Keratinocyte (primary cell): Measurements from ENCODE around the gene FAM184B. TPM values are rescaled to one million over a fixed set of nuclear protein-coding genes. Genes with fewer than 3 reads are reported as not detected.

Source experiments
- DNase-seq: peaks from one replicate; pipeline ENCODE4 v3.0.0-alpha.2; 2011; ENCODE audit warnings: low read depth, missing footprints, low spot score
- FAIRE-seq: peaks from 2 replicates; lab custom pipeline; 2011; peaks lifted over from hg19 to GRCh38; lab: Jason Lieb, UNC
- H2AFZ ChIP-seq: 2 replicates; pipeline ENCODE4 v1.6.0; 2012; ENCODE audit warnings: low read length, control low read depth, inconsistent platforms; ENCODE audit not compliant: control insufficient read depth
- H3K27ac ChIP-seq: 2 replicates; pipeline ENCODE4 v1.5.1; 2011; ENCODE audit warnings: low read length; ENCODE audit not compliant: control insufficient read depth, insufficient read depth
- H3K27me3 ChIP-seq: 3 replicates; pipeline ENCODE4 v1.6.0; 2011; ENCODE audit warnings: low read length; ENCODE audit not compliant: control insufficient read depth, insufficient read depth; ENCODE audit errors: extremely low read depth
- H3K36me3 ChIP-seq, 2 experiments: 2 replicates in 1 of 2; 3 replicates in 1 of 2; pipeline ENCODE4 v1.5.1; 2011; ENCODE audit warnings: low read length in 2 of 2, mild to moderate bottlenecking in 1 of 2; ENCODE audit not compliant: control insufficient read depth in 2 of 2, insufficient read depth in 2 of 2; ENCODE audit errors: extremely low read depth in 1 of 2
- H3K4me1 ChIP-seq: 3 replicates; pipeline ENCODE4 v1.5.1; 2011; ENCODE audit warnings: low read length; ENCODE audit not compliant: control insufficient read depth, insufficient read depth; ENCODE audit errors: extremely low read depth
- H3K4me2 ChIP-seq: 3 replicates; pipeline ENCODE4 v1.6.0; 2011; ENCODE audit warnings: low read depth, low read length; ENCODE audit not compliant: control insufficient read depth, insufficient read depth; ENCODE audit errors: extremely low read depth
- H3K4me3 ChIP-seq, 3 experiments: fragments of 200-600 bp in 1 of 3; sonication (generic) in 1 of 3; 2 replicates in 2 of 3; 3 replicates in 1 of 3; pipeline ENCODE4 v1.5.1; 2011 to 2016; ENCODE audit warnings: low read length in 3 of 3, mild to moderate bottlenecking in 3 of 3, control low read depth in 2 of 3, inconsistent platforms in 1 of 3, low read depth in 1 of 3, mixed read lengths in 1 of 3, mixed run types in 1 of 3, moderate library complexity in 1 of 3; ENCODE audit not compliant: control insufficient read depth in 2 of 3, insufficient read depth in 2 of 3; ENCODE audit errors: extremely low read depth in 1 of 3
- H3K79me2 ChIP-seq: 2 replicates; pipeline ENCODE4 v1.6.0; 2012; ENCODE audit warnings: low read length; ENCODE audit not compliant: control insufficient read depth, insufficient read depth
- H3K9ac ChIP-seq: 3 replicates; pipeline ENCODE4 v1.6.0; 2011; ENCODE audit warnings: low read length; ENCODE audit not compliant: control insufficient read depth, insufficient read depth; ENCODE audit errors: extremely low read depth
- H3K9me1 ChIP-seq: 3 replicates; pipeline ENCODE4 v1.6.0; 2011; ENCODE audit warnings: low read length; ENCODE audit not compliant: control insufficient read depth, insufficient read depth; ENCODE audit errors: extremely low read depth
- H3K9me3 ChIP-seq: 2 replicates; pipeline ENCODE4 v1.5.1; 2012; ENCODE audit warnings: low read depth, low read length; ENCODE audit not compliant: control insufficient read depth
- H4K20me1 ChIP-seq: 3 replicates; pipeline ENCODE4 v1.6.0; 2011; ENCODE audit warnings: low read length; ENCODE audit not compliant: control insufficient read depth, insufficient read depth; ENCODE audit errors: extremely low read depth
- CTCF ChIP-seq, 3 experiments: IDR thresholded peaks in 1 of 3; conservative IDR thresholded peaks in 1 of 3; optimal IDR thresholded peaks in 1 of 3; 2 replicates in 2 of 3; 3 replicates in 1 of 3; pipeline versions ENCODE3 to v1.5.1; 2011; ENCODE audit warnings: low read length in 3 of 3, mild to moderate bottlenecking in 3 of 3, moderate library complexity in 2 of 3, control low read depth in 1 of 3, inconsistent platforms in 1 of 3; ENCODE audit not compliant: insufficient read depth in 2 of 3; ENCODE audit errors: extremely low read depth in 1 of 3
- EZH2 ChIP-seq: IDR thresholded peaks from one replicate; pipeline ENCODE4 v1.6.1; 2012; ENCODE audit warnings: inconsistent platforms, mild to moderate bottlenecking, low read length, moderate library complexity
- dilution Hi-C: fragments of 300-500 bp; cut with MboI; formaldehyde crosslinking; loops from one replicate; pipeline ENCODE4 v1.7.0; 2020; ENCODE audit warnings: low sequenced_read_pairs; ENCODE audit not compliant: extremely low pct_ligation_motif_present
- polyA plus RNA-seq, 5 experiments: library from polyadenylated mRNA; depleted of rRNA in 3 of 5; stranded (reverse) in 3 of 5; stranded (forward) in 1 of 5; unstranded in 1 of 5; fragments of >200 nt; gene quantifications; 1 replicate in 1 of 5; 2 replicates in 3 of 5; 3 replicates in 1 of 5; pipeline versions ENCODE4 v1.2.1 to v1.2.3, GENCODE V29; 2011 to 2012; ENCODE audit warnings: missing spikeins in 2 of 5, low read depth in 1 of 5, low replicate concordance in 1 of 5

FAM184B gene
- polyA plus RNA-seq, 1 donor (not counting 4 experiments of a cell fraction or from before 2014, with no cell fraction given): 0.01 TPM

GRCh38 chr4:17722356-17722700, 59.1 kb downstream of the FAM184B start:
- DNase-seq (no peak), FAIRE-seq (peak; percentile 26)
- dilution Hi-C loops: no loop called here
- Histone ChIP-seq H3K79me2 (no peaks in the 10 kb centered on the region), H4K20me1 (no peaks in the 10 kb centered on the region), H3K9me1 (no peaks in the 10 kb centered on the region), H3K4me1 (peaks cover 5% of the 10 kb centered on the region), H3K4me2 (peak overlapping the region; percentile 24), H3K4me3 (no peak overlapping the region), H2AFZ (peak overlapping the region; percentile 49), H3K27me3 (no peaks in the 10 kb centered on the region), H3K36me3 (no peaks in the 10 kb centered on the region), H3K9me3 (no peaks in the 10 kb centered on the region), H3K27ac (no peak overlapping the region), H3K9ac (no peak overlapping the region)
- TF ChIP-seq EZH2 (no peak), CTCF (optimal IDR thresholded peaks at IDR 0.05 in 1 of 3, IDR thresholded peaks at IDR 0.05 in 1 of 3, conservative IDR thresholded peaks at IDR 0.05 in 1 of 3; ENCODE audit: extremely low read depth in 1 of 3, insufficient read depth in 2 of 3, low read length in 3 of 3) (no peak)

- FAIRE-seq (no peak), DNase-seq (no peak)
- dilution Hi-C loops: no loop called here
- Histone ChIP-seq H3K9me1 (no peaks in the 10 kb centered on the region), H3K4me1 (peaks cover 5% of the 10 kb centered on the region), H3K27ac (no peak overlapping the region), H3K9ac (no peak overlapping the region), H3K4me3 (no peak overlapping the region), H3K4me2 (peak overlapping the region; percentile 24), H3K27me3 (no peaks in the 10 kb centered on the region), H4K20me1 (no peaks in the 10 kb centered on the region), H3K79me2 (no peaks in the 10 kb centered on the region), H3K9me3 (no peaks in the 10 kb centered on the region), H2AFZ (peak overlapping the region; percentile 49), H3K36me3 (no peaks in the 10 kb centered on the region)
- TF ChIP-seq EZH2 (no peak), CTCF (optimal IDR thresholded peaks at IDR 0.05 in 1 of 3, IDR thresholded peaks at IDR 0.05 in 1 of 3, conservative IDR thresholded peaks at IDR 0.05 in 1 of 3; ENCODE audit: extremely low read depth in 1 of 3, insufficient read depth in 2 of 3, low read length in 3 of 3) (no peak)
Measured at GRCh38 chr4:17721496-17722355, 59.7 kb downstream of the FAM184B start.
